H1 (cell line): Measurements from ENCODE around the gene ETDC. TPM values are rescaled to one million over a fixed set of nuclear protein-coding genes. Genes with fewer than 3 reads are reported as not detected.

Source experiments
- NANOG ChIP-seq: IDR thresholded peaks from 2 replicates; pipeline ENCODE4 v1.6.1; 2011; ENCODE audit warnings: low read length, low read depth, mild to moderate bottlenecking, inconsistent platforms; ENCODE audit not compliant: insufficient read depth, poor library complexity, severe bottlenecking
- SIRT6 ChIP-seq: IDR thresholded peaks from one replicate; pipeline ENCODE4 v1.7.1; 2012; ENCODE audit warnings: low read length, inconsistent platforms
- SP4 ChIP-seq: IDR thresholded peaks from 2 replicates; pipeline ENCODE4 v1.6.1; 2012; ENCODE audit warnings: low read length, inconsistent platforms
- TCF12 ChIP-seq: IDR thresholded peaks from 2 replicates; pipeline ENCODE4 v1.6.1; 2011; ENCODE audit warnings: low read depth, mild to moderate bottlenecking, low read length
- polyA plus RNA-seq, 7 experiments: library from polyadenylated mRNA; depleted of rRNA in 3 of 7; stranded (reverse) in 5 of 7; unstranded in 2 of 7; fragments of >200 nt in 5 of 7; fragments of 200-250 nt in 2 of 7; gene quantifications; 1 replicate in 5 of 7; 2 replicates in 1 of 7; 4 replicates in 1 of 7; pipeline versions ENCODE4 v1.2.1 to v1.2.3, GENCODE V29; 2011 to 2013; ENCODE audit warnings: missing spikeins in 2 of 7, mixed read lengths in 2 of 7
- total RNA-seq: library from RNA; stranded (reverse); fragmentation: NEBNext Ultra II Directional; extraction: Animal tissue kit (Norgen Biotek cat#: 25700); gene quantifications from 2 replicates; pipeline ENCODE4 v1.2.1, GENCODE V29; 2021

The ETDC gene
- total and polyA plus RNA-seq, 2 of the 8 experiments (the other 6 are each of a cell fraction or from before 2014, with no cell fraction given), result not detected

DNA sequence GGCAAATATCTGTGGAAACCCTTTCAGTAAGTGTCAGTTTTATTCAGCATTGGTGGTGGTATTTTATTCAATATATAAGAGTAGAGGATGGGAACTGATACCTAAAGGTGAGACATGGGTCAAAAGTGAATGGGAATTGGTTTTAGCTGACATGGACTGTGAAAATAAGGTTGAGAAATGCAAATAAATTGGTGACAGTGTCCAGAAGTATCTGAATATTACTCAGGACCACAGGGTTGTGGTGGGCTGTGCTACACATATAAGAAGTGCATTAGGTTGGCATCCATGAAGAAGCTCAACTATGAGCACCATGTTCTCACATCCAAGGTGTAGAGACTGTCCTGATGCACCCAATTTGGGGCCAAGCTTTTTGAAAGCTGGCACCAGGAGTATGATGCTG is 45.0 kb downstream of the ETDC start (continued):
- TF ChIP-seq SP4 (no peak), SIRT6 (no peak), NANOG (no peak), TCF12 (no peak)

Other genes with a start within 250 kb of the ETDC start
- gene SMIM10L2B, start 210.8 kb upstream of the ETDC start, total RNA-seq, result 4.2 TPM in 2 replicates
- 4.6 and 7.7 TPM in 2 replicates for gene SMIM10L2B, start 210.8 kb upstream of the ETDC start, polyA plus RNA-seq (2011; rRNA removed)
- gene ETDB, start 189.0 kb upstream of the ETDC start, total RNA-seq, result not detected in 2 replicates
- not detected in 2 replicates for gene ETDB, start 189.0 kb upstream of the ETDC start, polyA plus RNA-seq (2011; rRNA removed)
- gene CT55, start 138.1 kb upstream of the ETDC start, total RNA-seq, result not detected in 2 replicates
- gene CT55, start 138.1 kb upstream of the ETDC start, polyA plus RNA-seq (2011; rRNA removed), result 0.09 and 0.15 TPM in 2 replicates
- not detected in 2 replicates for gene ETDA, start 57.4 kb upstream of the ETDC start, total RNA-seq
- not detected in 2 replicates for gene ETDA, start 57.4 kb upstream of the ETDC start, polyA plus RNA-seq (2011; rRNA removed)
- 6.0 and 6.6 TPM in 2 replicates for gene ZNF75D, start 34.6 kb downstream of the ETDC start, total RNA-seq
- gene ZNF75D, start 34.6 kb downstream of the ETDC start, polyA plus RNA-seq (2011; rRNA removed), result 4.6 and 7.4 TPM in 2 replicates
- 5.8 and 6.7 TPM in 2 replicates for gene ZNF449, start 35.3 kb downstream of the ETDC start, total RNA-seq
- gene ZNF449, start 35.3 kb downstream of the ETDC start, polyA plus RNA-seq (2011; rRNA removed), result 1.4 and 2.9 TPM in 2 replicates
- 5.0 TPM in 2 replicates for gene SMIM10L2A, start 112.5 kb downstream of the ETDC start, total RNA-seq
- 7.5 and 10.7 TPM in 2 replicates for gene SMIM10L2A, start 112.5 kb downstream of the ETDC start, polyA plus RNA-seq (2011; rRNA removed)
- gene INTS6L, start 211.2 kb downstream of the ETDC start, total RNA-seq, result 5.2 TPM in 2 replicates
- 2.6 and 4.1 TPM in 2 replicates for gene INTS6L, start 211.2 kb downstream of the ETDC start, polyA plus RNA-seq (2011; rRNA removed)